ENCODE data around the gene SYNDIG1. TPM values are rescaled to one million over a fixed set of nuclear protein-coding genes. Genes with fewer than 3 reads are reported as not detected.

The SYNDIG1 gene
- total RNA-seq, 1 donor from 2014 or later, result not detected

GRCh38 chr20:24487648-24488047 is 18.2 kb downstream of the SYNDIG1 start:
- Mint-ChIP-seq H3K4me1 (no peaks in the 10 kb centered on the region), H3K9me3 (no peaks in the 10 kb centered on the region), H3K36me3 (ENCODE audit: low read depth) (no peaks in the 10 kb centered on the region), H3K27ac (no peak overlapping the region), H3K4me3 (no peak overlapping the region), H3K27me3 (peaks cover 4% of the 10 kb centered on the region)
- intact Hi-C loops (cut with micrococcal nuclease), result no loop called here
- DNase-seq, result no peak

DNA sequence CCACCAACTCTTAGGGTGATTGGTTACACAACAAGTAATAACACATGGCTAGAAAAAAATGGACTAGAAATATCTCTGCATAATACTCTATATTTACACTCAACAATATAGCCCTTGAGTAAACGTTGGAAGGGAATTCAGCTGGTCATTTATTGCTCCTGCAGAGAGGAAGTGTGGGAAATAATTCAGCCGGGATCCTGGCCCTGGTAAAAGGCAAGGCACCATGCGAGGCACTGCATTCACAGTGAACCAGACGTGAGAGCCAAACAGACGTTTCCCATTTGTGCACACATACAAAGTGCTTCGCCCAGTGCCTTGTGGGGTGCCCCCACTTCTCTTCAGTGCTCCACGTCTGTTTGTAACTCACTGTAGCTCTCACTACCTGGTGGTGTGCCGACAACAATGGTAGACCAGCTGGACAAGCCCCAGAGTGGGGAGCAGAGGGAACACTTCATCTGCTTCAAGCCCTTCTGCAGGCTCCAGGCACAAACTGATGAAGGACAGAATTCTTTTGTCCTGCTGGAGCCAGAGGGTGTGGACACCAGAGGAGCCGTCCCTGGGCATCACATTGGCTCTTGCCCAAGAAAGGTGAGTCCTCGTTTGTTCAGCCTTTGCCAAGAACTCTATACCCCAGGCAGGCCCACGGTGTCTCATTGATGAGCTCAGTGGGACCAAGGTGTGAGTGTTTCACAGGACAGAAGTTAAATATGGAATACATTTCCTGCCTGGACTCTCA is 18.8 kb downstream of the SYNDIG1 start:
- Mint-ChIP-seq H3K4me3 (no peak overlapping the region), H3K27me3 (peaks cover 4% of the 10 kb centered on the region)

GRCh38 chr20:24488800-24489175 is 19.4 kb downstream of the SYNDIG1 start:
- intact Hi-C loops (cut with micrococcal nuclease), result no loop called here
- no peaks in the 10 kb centered on the region for H3K4me1 Mint-ChIP-seq
- H3K4me3 Mint-ChIP-seq, result no peak overlapping the region
- H3K36me3 Mint-ChIP-seq (ENCODE audit: low read depth), result no peaks in the 10 kb centered on the region
- DNase-seq, result no peak
- H3K27me3 Mint-ChIP-seq, result no peaks in the 10 kb centered on the region
- no peaks in the 10 kb centered on the region for H3K9me3 Mint-ChIP-seq
- H3K27ac Mint-ChIP-seq, result no peak overlapping the region

More for the DNA sequence above, 18.8 kb downstream of the SYNDIG1 start:
- no peaks in the 10 kb centered on the region for H3K9me3 Mint-ChIP-seq
- no peak overlapping the region for H3K27ac Mint-ChIP-seq
- H3K4me1 Mint-ChIP-seq, result no peaks in the 10 kb centered on the region
- no peaks in the 10 kb centered on the region for H3K36me3 Mint-ChIP-seq (ENCODE audit: low read depth)
- DNase-seq, result no peak
- intact Hi-C loops (cut with micrococcal nuclease), result no loop called here

- Mint-ChIP-seq H3K36me3 (ENCODE audit: low read depth) (no peaks in the 10 kb centered on the region), H3K9me3 (no peaks in the 10 kb centered on the region), H3K27me3 (no peaks in the 10 kb centered on the region), H3K4me3 (no peak overlapping the region), H3K27ac (no peak overlapping the region), H3K4me1 (no peaks in the 10 kb centered on the region)
- intact Hi-C loops (cut with micrococcal nuclease), result no loop called here
- DNase-seq, result no peak
Measured at GRCh38 chr20:24489193-24489592, 19.8 kb downstream of the SYNDIG1 start.

DNA sequence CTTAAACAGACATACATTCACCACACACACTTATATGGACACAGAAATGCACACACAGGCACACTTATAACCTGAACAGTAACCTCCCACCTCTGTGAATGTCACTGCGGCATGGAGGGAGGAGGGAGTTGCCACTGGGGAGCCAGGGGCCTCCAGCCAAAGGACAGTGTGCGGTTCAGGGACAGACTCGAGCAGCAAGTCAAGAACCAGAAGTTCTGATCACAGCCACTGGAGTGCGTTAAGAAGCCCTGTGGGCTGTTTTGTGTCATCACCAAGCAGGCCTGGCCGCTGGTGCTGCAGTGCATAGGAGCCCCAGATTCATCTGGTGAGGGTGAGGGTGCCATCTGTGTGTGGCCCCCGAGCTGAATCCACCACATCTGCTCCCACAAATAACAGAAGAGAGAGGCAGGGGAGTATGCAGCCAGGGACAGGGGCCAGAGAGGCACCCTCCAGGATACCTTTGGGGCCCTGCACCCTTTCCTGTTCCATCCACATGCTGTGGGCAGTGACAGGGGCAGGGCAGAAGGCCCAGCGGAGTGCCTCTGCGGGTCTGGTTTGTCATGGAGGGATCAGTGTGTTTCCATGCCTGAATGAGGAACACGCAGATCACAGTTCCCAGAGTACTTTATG is 20.3 kb downstream of the SYNDIG1 start:
- Mint-ChIP-seq H3K4me1 (no peaks in the 10 kb centered on the region), H3K27ac (no peak overlapping the region), H3K27me3 (no peaks in the 10 kb centered on the region), H3K9me3 (no peaks in the 10 kb centered on the region), H3K4me3 (no peak overlapping the region), H3K36me3 (ENCODE audit: low read depth) (no peaks in the 10 kb centered on the region)
- intact Hi-C loops (cut with micrococcal nuclease), result no loop called here
- no peak for DNase-seq

DNA sequence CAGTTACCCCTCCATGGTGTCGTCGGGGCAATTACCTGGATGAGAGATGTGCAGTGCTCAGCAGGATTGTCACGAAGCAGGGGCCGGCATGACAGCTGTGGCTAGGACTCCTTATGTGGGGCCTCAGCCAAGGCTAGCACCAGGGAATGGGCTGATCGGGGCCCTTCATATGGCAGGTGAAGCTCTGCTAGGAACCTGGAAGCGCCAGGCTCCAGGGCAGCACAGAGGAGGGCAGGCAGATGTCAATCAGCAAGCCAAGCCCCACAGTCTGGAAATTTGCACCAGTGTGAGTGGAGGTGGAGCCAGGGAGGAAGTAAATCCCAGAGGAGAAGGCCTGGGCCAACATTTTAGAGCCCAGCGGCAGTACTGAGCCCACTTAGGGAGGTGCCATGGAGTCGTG is 21.2 kb downstream of the SYNDIG1 start:
- H3K4me3 Mint-ChIP-seq, result no peak overlapping the region
- no peaks in the 10 kb centered on the region for H3K9me3 Mint-ChIP-seq

GRCh38 chr20:24491041-24491756 is 21.8 kb downstream of the SYNDIG1 start:
- no peak for DNase-seq
- Mint-ChIP-seq H3K9me3 (no peaks in the 10 kb centered on the region), H3K4me1 (no peaks in the 10 kb centered on the region), H3K4me3 (no peak overlapping the region), H3K27ac (no peak overlapping the region), H3K27me3 (no peaks in the 10 kb centered on the region), H3K36me3 (ENCODE audit: low read depth) (no peaks in the 10 kb centered on the region)
- intact Hi-C loops (cut with micrococcal nuclease), result no loop called here

More for the DNA sequence above, 21.2 kb downstream of the SYNDIG1 start:
- H3K27ac Mint-ChIP-seq, result no peak overlapping the region
- no peaks in the 10 kb centered on the region for H3K36me3 Mint-ChIP-seq (ENCODE audit: low read depth)
- no peaks in the 10 kb centered on the region for H3K27me3 Mint-ChIP-seq
- intact Hi-C loops (cut with micrococcal nuclease), result no loop called here
- H3K4me1 Mint-ChIP-seq, result no peaks in the 10 kb centered on the region
- no peak for DNase-seq

GRCh38 chr20:24492031-24492607 is 22.7 kb downstream of the SYNDIG1 start:
- Mint-ChIP-seq H3K9me3 (no peaks in the 10 kb centered on the region), H3K27me3 (no peaks in the 10 kb centered on the region), H3K36me3 (ENCODE audit: low read depth) (no peaks in the 10 kb centered on the region), H3K4me3 (no peak overlapping the region), H3K4me1 (no peaks in the 10 kb centered on the region), H3K27ac (no peak overlapping the region)
- intact Hi-C loops (cut with micrococcal nuclease), result no loop called here
- DNase-seq, result no peak

- no peaks in the 10 kb centered on the region for H3K4me1 Mint-ChIP-seq
- intact Hi-C loops (cut with micrococcal nuclease), result no loop called here
- DNase-seq, result no peak
- H3K4me3 Mint-ChIP-seq, result no peak overlapping the region
- no peaks in the 10 kb centered on the region for H3K36me3 Mint-ChIP-seq (ENCODE audit: low read depth)
- no peaks in the 10 kb centered on the region for H3K9me3 Mint-ChIP-seq
- H3K27me3 Mint-ChIP-seq, result no peaks in the 10 kb centered on the region
- H3K27ac Mint-ChIP-seq, result no peak overlapping the region
Measured at GRCh38 chr20:24492698-24493097, 23.3 kb downstream of the SYNDIG1 start.

DNA sequence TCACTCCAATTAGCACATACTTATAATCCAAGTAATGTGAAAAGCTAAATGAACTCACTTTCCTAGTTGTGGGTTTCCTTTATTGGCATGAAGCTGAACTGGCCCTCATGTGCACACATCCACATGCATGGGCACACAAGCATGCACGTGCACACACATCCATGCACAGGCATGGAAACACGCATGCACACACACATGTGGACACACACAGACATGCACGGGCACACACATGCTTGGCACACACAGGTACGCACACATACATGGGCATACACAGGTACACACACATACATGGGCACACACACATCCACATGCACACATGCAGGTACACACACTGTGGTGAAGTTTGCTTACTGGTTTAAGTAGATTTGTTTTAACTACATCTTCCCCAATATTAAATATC is 23.8 kb downstream of the SYNDIG1 start:
- Mint-ChIP-seq H3K27me3 (no peaks in the 10 kb centered on the region), H3K27ac (no peak overlapping the region), H3K36me3 (ENCODE audit: low read depth) (no peaks in the 10 kb centered on the region), H3K4me3 (no peak overlapping the region), H3K9me3 (no peaks in the 10 kb centered on the region), H3K4me1 (no peaks in the 10 kb centered on the region)
- intact Hi-C loops (cut with micrococcal nuclease), result no loop called here
- DNase-seq, result no peak

DNA sequence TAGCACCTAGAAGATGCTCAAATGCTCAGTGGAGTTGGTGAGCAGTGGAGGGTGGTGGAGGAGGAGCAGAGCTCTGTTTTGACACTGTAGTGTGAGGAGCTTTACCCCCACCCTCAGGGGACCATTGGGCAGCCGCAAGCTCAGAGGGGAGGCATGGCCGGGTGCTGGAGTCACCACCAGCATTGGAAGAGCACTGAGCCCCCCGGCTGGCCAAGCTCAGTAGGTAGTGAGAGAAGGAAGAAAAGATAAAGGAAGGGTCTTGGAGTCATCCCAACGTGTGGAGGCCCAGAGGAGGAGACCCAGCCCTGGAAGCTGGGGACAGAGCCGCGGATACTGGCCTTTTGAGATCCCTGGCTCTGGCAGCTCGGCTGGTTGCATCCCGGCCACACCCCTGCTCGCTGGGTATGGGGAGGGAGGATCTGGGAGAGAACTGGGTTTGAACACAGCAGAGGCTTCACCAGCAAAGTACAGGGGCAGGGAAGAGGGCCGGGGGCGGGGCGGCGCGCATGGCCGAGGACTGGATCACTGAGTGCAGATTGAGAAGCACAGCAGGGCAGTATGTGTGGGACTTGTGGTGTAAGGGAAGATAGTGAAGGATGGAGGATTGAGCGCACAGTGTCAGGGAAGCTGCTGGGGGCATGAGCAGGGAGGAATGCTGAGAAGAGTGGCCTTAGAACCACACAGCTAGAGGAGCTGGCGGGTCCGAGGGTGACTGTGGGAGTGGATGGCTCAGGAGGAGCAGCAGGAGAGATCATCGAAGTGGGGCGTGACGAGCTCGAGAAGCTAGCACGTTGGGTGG is 24.4 kb downstream of the SYNDIG1 start:
- no peak for DNase-seq
- no peak overlapping the region for H3K4me3 Mint-ChIP-seq
- no peak overlapping the region for H3K27ac Mint-ChIP-seq
- H3K9me3 Mint-ChIP-seq, result no peaks in the 10 kb centered on the region
- intact Hi-C loops (cut with micrococcal nuclease), result no loop called here
- no peaks in the 10 kb centered on the region for H3K36me3 Mint-ChIP-seq (ENCODE audit: low read depth)
- no peaks in the 10 kb centered on the region for H3K4me1 Mint-ChIP-seq
- H3K27me3 Mint-ChIP-seq, result no peaks in the 10 kb centered on the region

DNA sequence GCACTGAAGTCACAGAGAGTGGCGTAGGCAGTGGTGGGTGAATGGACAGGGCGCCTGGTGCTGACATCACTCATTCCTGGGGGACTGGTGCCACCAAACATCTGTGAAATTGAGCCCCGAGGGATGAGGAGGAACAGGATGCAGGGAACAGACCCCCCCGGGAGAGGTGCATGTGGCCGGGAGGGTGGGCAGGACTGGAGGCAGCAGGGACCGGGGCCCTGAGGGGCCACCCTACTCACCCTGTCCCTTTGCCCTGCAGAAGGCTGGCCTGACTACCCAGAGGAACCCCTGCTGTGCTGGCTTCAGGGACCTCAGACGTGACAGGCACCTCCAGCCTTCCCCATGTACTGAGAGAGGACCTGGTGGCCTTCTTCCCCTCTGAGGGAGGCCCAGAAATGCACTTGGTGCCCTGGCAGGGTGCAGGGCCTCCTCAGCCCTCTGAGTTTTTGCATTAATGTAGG is 25.1 kb downstream of the SYNDIG1 start:
- Mint-ChIP-seq H3K27ac (no peak overlapping the region), H3K9me3 (no peaks in the 10 kb centered on the region), H3K27me3 (no peaks in the 10 kb centered on the region), H3K4me1 (no peaks in the 10 kb centered on the region), H3K36me3 (ENCODE audit: low read depth) (no peaks in the 10 kb centered on the region), H3K4me3 (no peak overlapping the region)
- intact Hi-C loops (cut with micrococcal nuclease), result no loop called here
- DNase-seq, result no peak

DNA sequence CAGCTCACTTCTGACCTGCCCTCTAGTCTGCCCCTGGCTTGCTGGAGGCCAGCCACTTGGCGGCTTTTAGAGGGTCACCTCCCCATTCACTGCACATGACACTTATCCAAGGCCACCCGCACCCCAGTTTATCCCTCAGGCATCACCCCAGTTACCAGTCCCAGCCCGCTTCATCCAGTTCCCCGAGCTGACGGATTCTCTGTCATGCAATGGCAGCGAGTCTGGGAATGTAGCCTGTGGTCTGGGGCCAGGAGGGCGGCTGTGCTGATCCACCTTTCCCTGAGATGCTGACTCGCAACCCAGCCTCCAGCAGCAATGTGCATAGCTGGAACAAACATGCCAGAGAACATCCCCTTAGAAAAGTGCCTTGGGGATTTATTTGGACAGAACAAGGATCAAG is 25.8 kb downstream of the SYNDIG1 start:
- Mint-ChIP-seq H3K27ac (no peak overlapping the region), H3K4me3 (no peak overlapping the region), H3K9me3 (no peaks in the 10 kb centered on the region), H3K27me3 (no peaks in the 10 kb centered on the region), H3K4me1 (no peaks in the 10 kb centered on the region), H3K36me3 (ENCODE audit: low read depth) (no peaks in the 10 kb centered on the region)
- no peak for DNase-seq
- intact Hi-C loops (cut with micrococcal nuclease), result no loop called here
